DOHH2 (cell line): ENCODE data around the gene PAQR6.

ENCODE experiments used
- H3F3A ChIP-seq: fragments of 200-600 bp; sonication (generic), shearing (Covaris generic); 2 replicates; pipeline ENCODE4 v1.6.0; 2016; ENCODE audit warnings: antibody characterized with exemption, mild to moderate bottlenecking; ENCODE audit not compliant: control insufficient read depth, insufficient read depth
- H3K27ac ChIP-seq: fragments of 200-600 bp; sonication (generic); 2 replicates; pipeline ENCODE4 v1.5.1; 2014; ENCODE audit warnings: low read depth, mild to moderate bottlenecking, low read length, moderate library complexity
- H3K27me3 ChIP-seq: fragments of 200-600 bp; sonication (generic); 2 replicates; pipeline ENCODE4 v1.6.1; 2014; ENCODE audit warnings: mild to moderate bottlenecking, low read length, mixed read lengths; ENCODE audit not compliant: control insufficient read depth
- H3K36me3 ChIP-seq: fragments of 200-600 bp; sonication (generic); 2 replicates; pipeline ENCODE4 v1.6.1; 2014; ENCODE audit warnings: mild to moderate bottlenecking, low read length, moderate library complexity, mixed read lengths; ENCODE audit not compliant: control insufficient read depth
- H3K4me1 ChIP-seq: fragments of 200-600 bp; sonication (generic); 2 replicates; pipeline ENCODE4 v1.6.1; 2014; ENCODE audit warnings: mild to moderate bottlenecking, low read length, mixed read lengths; ENCODE audit not compliant: control insufficient read depth
- H3K4me2 ChIP-seq: fragments of 200-600 bp; sonication (generic); 2 replicates; pipeline ENCODE4 v1.6.0; 2014; ENCODE audit warnings: mild to moderate bottlenecking, low read length, moderate library complexity
- H3K4me3 ChIP-seq: fragments of 200-600 bp; sonication (generic); 2 replicates; pipeline ENCODE4 v1.5.1; 2014; ENCODE audit warnings: mild to moderate bottlenecking, low read length, mixed read lengths
- H3K79me2 ChIP-seq: fragments of 200-600 bp; sonication (generic); 2 replicates; pipeline ENCODE4 v1.6.1; 2014; ENCODE audit warnings: mild to moderate bottlenecking, low read length, mixed read lengths; ENCODE audit not compliant: control insufficient read depth
- H3K9me2 ChIP-seq: fragments of 200-600 bp; sonication (generic); replicated peaks from 2 replicates; pipeline ENCODE4 v1.6.1; 2014; ENCODE audit warnings: mild to moderate bottlenecking, low read length, mixed read lengths; ENCODE audit not compliant: control insufficient read depth
- H3K9me3 ChIP-seq: fragments of 200-600 bp; sonication (generic); 2 replicates; pipeline ENCODE4 v1.6.1; 2014; ENCODE audit warnings: antibody characterized with exemption, low read length, mixed read lengths; ENCODE audit not compliant: control insufficient read depth, insufficient read depth
- H4K20me1 ChIP-seq: fragments of 200-600 bp; sonication (generic); 2 replicates; pipeline ENCODE4 v1.6.0; 2014; ENCODE audit warnings: low read depth, mild to moderate bottlenecking, antibody characterized with exemption, low read length, moderate library complexity; ENCODE audit not compliant: control insufficient read depth, insufficient read depth
- CTCF ChIP-seq: fragments of 200-600 bp; sonication (generic); IDR thresholded peaks from one replicate; pipeline ENCODE4 v1.5.1; 2014; ENCODE audit warnings: antibody characterized with exemption, mild to moderate bottlenecking, low read depth, low read length; ENCODE audit not compliant: poor library complexity, severe bottlenecking
- EZH2phosphoT487 ChIP-seq: fragments of 200-600 bp; sonication (generic); IDR thresholded peaks from 2 replicates; pipeline ENCODE4 v1.6.1; 2017; ENCODE audit warnings: borderline replicate concordance, mild to moderate bottlenecking, antibody characterized with exemption, low read length, moderate library complexity, mixed read lengths

PAQR6 gene

DNA sequence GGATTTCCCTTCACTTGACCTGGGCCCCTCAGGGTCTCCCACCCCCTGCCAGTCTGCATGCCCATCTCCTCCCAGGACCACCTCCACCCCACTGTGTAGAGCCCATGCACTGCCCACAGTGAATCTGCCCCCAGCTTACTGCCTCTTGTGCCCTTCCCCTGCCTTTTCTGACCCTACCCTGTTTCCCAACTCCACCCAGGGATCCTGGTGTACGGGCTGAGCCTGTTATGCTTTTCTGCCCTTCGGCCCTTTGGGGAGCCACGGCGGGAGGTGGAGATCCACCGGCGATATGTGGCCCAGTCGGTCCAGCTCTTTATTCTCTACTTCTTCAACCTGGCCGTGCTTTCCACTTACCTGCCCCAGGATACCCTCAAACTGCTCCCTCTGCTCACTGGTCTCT, 38.2 kb upstream of the PAQR6 start:
- peaks cover 32% of the 10 kb centered on the region for H3K79me2 ChIP-seq
- H3K27me3 ChIP-seq, result no peaks in the 10 kb centered on the region
- no peaks in the 10 kb centered on the region for H3K9me2 ChIP-seq
- 0 out of 2 replicates have a peak, but pooled peaks cover 1% of the 10 kb centered on the region for H4K20me1 ChIP-seq
- no peaks in the 10 kb centered on the region for H3K9me3 ChIP-seq
- no peak overlapping the region for H3K4me2 ChIP-seq
- H3K36me3 ChIP-seq, result peaks cover 15% of the 10 kb centered on the region
- H3F3A ChIP-seq, result 0 out of 2 replicates have a peak, but pooled peaks cover 3% of the 10 kb centered on the region
- TF ChIP-seq EZH2phosphoT487 (no peak), CTCF (no peak)
- H3K27ac ChIP-seq, result no peak overlapping the region
- no peak overlapping the region for H3K4me3 ChIP-seq
- H3K4me1 ChIP-seq, result peaks cover 15% of the 10 kb centered on the region

DNA sequence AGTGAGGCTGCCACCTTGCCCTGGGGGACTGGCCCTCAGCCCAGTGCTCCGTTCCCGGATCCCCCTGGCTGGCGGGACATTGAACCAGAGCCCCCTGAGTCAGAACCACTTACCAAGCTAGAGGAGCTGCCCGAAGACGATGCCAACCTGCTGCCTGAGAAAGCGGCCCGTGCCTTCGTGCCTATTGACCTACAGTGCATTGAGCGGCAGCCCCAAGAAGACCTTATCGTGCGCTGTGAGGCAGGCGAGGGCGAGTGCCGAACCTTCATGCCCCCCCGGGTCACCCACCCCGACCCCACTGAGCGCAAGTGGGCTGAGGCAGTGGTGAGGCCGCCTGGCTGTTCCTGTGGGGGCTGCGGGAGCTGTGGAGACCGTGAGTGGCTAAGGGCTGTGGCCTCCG, 37.6 kb upstream of the PAQR6 start:
- Histone ChIP-seq H3K4me1 (peaks cover 21% of the 10 kb centered on the region), H3K27me3 (no peaks in the 10 kb centered on the region), H3K9me2 (no peaks in the 10 kb centered on the region), H3K36me3 (peaks cover 21% of the 10 kb centered on the region), H3K9me3 (no peaks in the 10 kb centered on the region), H4K20me1 (0 out of 2 replicates have a peak, but pooled peaks cover 7% of the 10 kb centered on the region), H3F3A (0 out of 2 replicates have a peak, but pooled peaks cover 3% of the 10 kb centered on the region), H3K27ac (no peak overlapping the region), H3K79me2 (peaks cover 38% of the 10 kb centered on the region), H3K4me3 (no peak overlapping the region), H3K4me2 (no peak overlapping the region)
- TF ChIP-seq CTCF (no peak), EZH2phosphoT487 (no peak)

- no peaks in the 10 kb centered on the region for H3F3A ChIP-seq
- no peak overlapping the region for H3K27ac ChIP-seq
- no peaks in the 10 kb centered on the region for H3K27me3 ChIP-seq
- TF ChIP-seq EZH2phosphoT487, result no peak
- TF ChIP-seq CTCF, result no peak
- peaks cover 13% of the 10 kb centered on the region; the same call in 1 of the 2 replicates for H4K20me1 ChIP-seq
- no peaks in the 10 kb centered on the region for H3K9me2 ChIP-seq
- H3K4me3 ChIP-seq, result no peak overlapping the region
- H3K4me1 ChIP-seq, result peaks cover 27% of the 10 kb centered on the region
- H3K79me2 ChIP-seq, result peaks cover 45% of the 10 kb centered on the region
- H3K9me3 ChIP-seq, result no peaks in the 10 kb centered on the region
- no peak overlapping the region for H3K4me2 ChIP-seq
- peaks cover 28% of the 10 kb centered on the region for H3K36me3 ChIP-seq
Measured at GRCh38 chr1:156284757-156285156, 36.9 kb upstream of the PAQR6 start.
